Brain microvascular endothelial cell (primary cell): ENCODE data around the gene PPP2R2C.

Experiments
- DNase-seq: peaks from one replicate; pipeline ENCODE4 v3.0.0-alpha.2; 2020
- H3K27ac ChIP-seq: fragments of 250-450 bp; sonication (Bioruptor Pico); 2 replicates; pipeline ENCODE4 v1.5.1; 2020; ENCODE audit warnings: mild to moderate bottlenecking, moderate library complexity
- H3K27me3 ChIP-seq: fragments of 250-450 bp; sonication (Bioruptor Pico); replicated peaks from 2 replicates; pipeline ENCODE4 v1.5.1; 2020; ENCODE audit warnings: mild to moderate bottlenecking
- H3K36me3 ChIP-seq: fragments of 250-450 bp; sonication (Bioruptor Pico); replicated peaks from 2 replicates; pipeline ENCODE4 v1.5.1; 2020; ENCODE audit warnings: mild to moderate bottlenecking
- H3K4me3 ChIP-seq: 2 replicates; pipeline ENCODE4 v1.5.1; 2011; ENCODE audit warnings: low read depth, mild to moderate bottlenecking, control low read depth, low read length, moderate library complexity
- CTCF ChIP-seq: IDR thresholded peaks from 2 replicates; pipeline ENCODE4 v1.5.1; 2011; ENCODE audit warnings: low read depth, mild to moderate bottlenecking, moderate library complexity, low read length, control low read depth, inconsistent platforms; ENCODE audit errors: missing control alignments
- in situ Hi-C: cut with HindIII; loops from 2 replicates; pipeline ENCODE4 v1.10.0; 2017; ENCODE audit warnings: low sequenced_read_pairs, low pct_ligation_motif_present

PPP2R2C gene

GRCh38 chr4:6493658-6494304 is 21.4 kb upstream of the PPP2R2C start:
- Histone ChIP-seq H3K36me3 (no peaks in the 10 kb centered on the region), H3K27ac (no peak overlapping the region), H3K4me3 (no peak overlapping the region), H3K27me3 (no peaks in the 10 kb centered on the region)
- TF ChIP-seq CTCF = no peak
- DNase-seq = no peak
- in situ Hi-C loops = no loop called here

GRCh38 chr4:6492861-6493657 is 20.6 kb upstream of the PPP2R2C start:
- in situ Hi-C loops = no loop called here
- Histone ChIP-seq H3K27ac (no peak overlapping the region), H3K4me3 (no peak overlapping the region), H3K27me3 (no peaks in the 10 kb centered on the region), H3K36me3 (no peaks in the 10 kb centered on the region)
- no peak for DNase-seq
- TF ChIP-seq CTCF = no peak

GRCh38 chr4:6492027-6492590 is 19.7 kb upstream of the PPP2R2C start:
- Histone ChIP-seq H3K4me3 (no peak overlapping the region), H3K27ac (no peak overlapping the region), H3K27me3 (no peaks in the 10 kb centered on the region), H3K36me3 (no peaks in the 10 kb centered on the region)
- in situ Hi-C loops = no loop called here
- DNase-seq = no peak
- TF ChIP-seq CTCF = no peak

- Histone ChIP-seq H3K27ac (no peak overlapping the region), H3K36me3 (no peaks in the 10 kb centered on the region), H3K27me3 (no peaks in the 10 kb centered on the region), H3K4me3 (no peak overlapping the region)
- in situ Hi-C loops = no loop called here
- no peak for TF ChIP-seq CTCF
- DNase-seq = no peak
Measured at GRCh38 chr4:6491235-6491634, 18.8 kb upstream of the PPP2R2C start.

- no peak overlapping the region for H3K27ac ChIP-seq
- no peak overlapping the region for H3K4me3 ChIP-seq
- no peaks in the 10 kb centered on the region for H3K36me3 ChIP-seq
- no peak for TF ChIP-seq CTCF
- no peaks in the 10 kb centered on the region for H3K27me3 ChIP-seq
- DNase-seq = no peak
- in situ Hi-C loops = no loop called here
Measured at GRCh38 chr4:6489927-6490326, 17.5 kb upstream of the PPP2R2C start.
